Left colon (tissue), 2 donors: ENCODE data around the gene CLUH. TPM values are rescaled to one million over a fixed set of nuclear protein-coding genes. Genes with fewer than 3 reads are reported as not detected.

Source experiments
- ATAC-seq: fragments of 200-7000 bp; cut with Tn5 transposase; one replicate; pipeline ENCODE4 v1.9.1; 2020; ENCODE audit warnings: mild to moderate bottlenecking, moderate library complexity
- DNase-seq, 2 donors: peaks; one replicate each; pipeline ENCODE4 v3.0.0-alpha.2; 2020
- intact Hi-C, 2 donors: fragments of 100-400 bp; cut with DNase I in 1 of 2; cut with micrococcal nuclease in 1 of 2; formaldehyde crosslinking; loops; one replicate each; pipeline versions ENCODE4 v1.11.2 to v1.14.0; 2022; cut with DNase I, micrococcal nuclease
- long read RNA-seq: library from polyadenylated mRNA; unstranded; transcript quantifications from one replicate; pipeline ENCODE4 v2.0.0, GENCODE V29; 2021
- total RNA-seq, 2 donors: library from RNA; stranded (reverse); fragmentation: NEBNext Ultra II Directional; extraction: Animal tissue kit (Norgen Biotek cat#: 25700); gene quantifications; one replicate each; pipeline ENCODE4 v1.2.1, GENCODE V29; 2021
- donor health status: DM: no; HTN: no; CAD: no.
- donor health status: DM: yes; HTN: yes; CAD: no.

The CLUH gene
- 100 to 1,000 TPM; 129 to 174 TPM for total RNA-seq
- long read RNA-seq, partial matches to known transcripts: 62 of 100 reads
- long read RNA-seq, other reads (novel, unspliced or antisense): 38 of 100 reads

GRCh38 chr17:2711608-2712299, at the start of gene CLUH:
Gene CLUH (minus strand): TSS chr17:2711764. CDS start chr17:2711661, 103 bp downstream.
- DNase-seq (peak; percentile 97), ATAC-seq (peak; percentile 78)
- intact Hi-C loops: no loop called here

- ATAC-seq: no peak
- DNase-seq: no peak
- intact Hi-C loops: no loop called here
Measured at GRCh38 chr17:2758870-2759269, 47.3 kb upstream of the CLUH start.

- ATAC-seq: peak; percentile 37
- DNase-seq: peak in 1 of 2 donors; percentile 35
- intact Hi-C loops: no loop called here
Measured at GRCh38 chr17:2755891-2756724, 44.5 kb upstream of the CLUH start.

GRCh38 chr17:2751491-2751890, 39.9 kb upstream of the CLUH start:
- ATAC-seq: no peak
- DNase-seq: no peak
- intact Hi-C loops: no loop called here

- ATAC-seq (no peak), DNase-seq (no peak)
- intact Hi-C loops: no loop called here
Measured at GRCh38 chr17:2750721-2751120, 39.2 kb upstream of the CLUH start.

- intact Hi-C loops: no loop called here
- peak; percentile 53 to 83 for DNase-seq
- peak; percentile 97 for ATAC-seq
Measured at GRCh38 chr17:2749784-2750181, 38.2 kb upstream of the CLUH start.

GRCh38 chr17:2749058-2749783, 37.7 kb upstream of the CLUH start, which contains the start of gene CCDC92B:
Gene CCDC92B (minus strand): TSS chr17:2749652. CDS start chr17:2735145, 14,507 bp downstream.
- ATAC-seq (peak; percentile 27), DNase-seq (no peak)
- intact Hi-C loops: no loop called here

GRCh38 chr17:2745317-2746037, 33.9 kb upstream of the CLUH start:
- intact Hi-C loops: no loop called here
- DNase-seq (no peak), ATAC-seq (no peak)

GRCh38 chr17:2737693-2738092, 26.1 kb upstream of the CLUH start:
- intact Hi-C loops: no loop called here
- DNase-seq: no peak
- ATAC-seq: no peak

- DNase-seq (no peak), ATAC-seq (no peak)
- intact Hi-C loops: no loop called here
Measured at GRCh38 chr17:2736956-2737355, 25.4 kb upstream of the CLUH start.

GRCh38 chr17:2735896-2736295, 24.3 kb upstream of the CLUH start:
- DNase-seq: peak in 1 of 2 donors; percentile 34

GRCh38 chr17:2734939-2735338, 23.4 kb upstream of the CLUH start:
- DNase-seq: no peak
- intact Hi-C loops: no loop called here
- no peak for ATAC-seq

More at GRCh38 chr17:2735896-2736295, 24.3 kb upstream of the CLUH start:
- intact Hi-C loops: no loop called here
- ATAC-seq: peak; percentile 82

- intact Hi-C loops: no loop called here
- DNase-seq: no peak
- ATAC-seq: no peak
Measured at GRCh38 chr17:2731807-2732206, 20.2 kb upstream of the CLUH start.

- no peak for ATAC-seq
- intact Hi-C loops: no loop called here
- DNase-seq: no peak
Measured at GRCh38 chr17:2730764-2731353, 19.3 kb upstream of the CLUH start.

GRCh38 chr17:2724784-2725164, 13.2 kb upstream of the CLUH start:
- intact Hi-C loops: no loop called here
- peak; percentile 73 for ATAC-seq
- DNase-seq: peak; percentile 54 to 73

- intact Hi-C loops: no loop called here
- DNase-seq: peak; percentile 74 to 77
- peak; percentile 66 for ATAC-seq
Measured at GRCh38 chr17:2723997-2724783, 12.6 kb upstream of the CLUH start.

- intact Hi-C loops: no loop called here
- DNase-seq: peak; percentile 62 to 66
- peak; percentile 70 for ATAC-seq
Measured at GRCh38 chr17:2723505-2723996, 12.0 kb upstream of the CLUH start.
